Measurements from ENCODE around the gene TMEM263.

GRCh38 chr12:106975993-106976658, 20.4 kb downstream of the TMEM263 start:
- TF ChIP-seq CTCF (conservative IDR thresholded peaks at IDR 0.05; ENCODE audit: low read length) (no peak), EZH2phosphoT487 (IDR thresholded peaks at IDR 0.05; ENCODE audit: borderline replicate concordance) (no peak)
